SU-DHL-6 (cell line): Measurements from ENCODE around the gene FAM131B.
A peak's percentile ranks its signal among the peaks of the same experiment; 100 is the strongest.

Experiments
- H2AFZ ChIP-seq: fragments of 200-600 bp; sonication (generic); 2 replicates; pipeline ENCODE4 v1.6.1; 2014; ENCODE audit warnings: low read depth, mild to moderate bottlenecking, moderate library complexity, mixed read lengths, antibody characterized with exemption, low read length; ENCODE audit not compliant: severe bottlenecking
- H3F3A ChIP-seq: fragments of 200-600 bp; shearing (Covaris generic); 2 replicates; pipeline ENCODE4 v1.6.0; 2016; ENCODE audit warnings: antibody characterized with exemption, mild to moderate bottlenecking; ENCODE audit not compliant: insufficient read depth
- H3K27ac ChIP-seq: fragments of 200-600 bp; sonication (generic); 2 replicates; pipeline ENCODE4 v1.5.1; 2016; ENCODE audit warnings: low read depth, mild to moderate bottlenecking, low read length, moderate library complexity, mixed read lengths
- H3K27me3 ChIP-seq: fragments of 200-600 bp; sonication (generic), shearing (Covaris generic); 2 replicates; pipeline ENCODE4 v1.6.0; 2014; ENCODE audit warnings: mild to moderate bottlenecking, low read length
- H3K36me3 ChIP-seq: fragments of 200-600 bp; sonication (generic); 2 replicates; pipeline ENCODE4 v1.6.1; 2014; ENCODE audit warnings: mild to moderate bottlenecking, low read length, mixed read lengths
- H3K4me2 ChIP-seq: fragments of 300-600, 200-600 bp; shearing (Covaris generic), sonication (generic); 2 replicates; pipeline ENCODE4 v1.6.0; 2014; ENCODE audit warnings: low read length, low read depth, mild to moderate bottlenecking; ENCODE audit not compliant: poor library complexity, severe bottlenecking
- H3K4me3 ChIP-seq: fragments of 200-600 bp; sonication (generic); 2 replicates; pipeline ENCODE4 v1.5.1; 2014; ENCODE audit warnings: antibody characterized with exemption, low read length, mild to moderate bottlenecking, mixed read lengths; ENCODE audit not compliant: insufficient read depth, poor library complexity, severe bottlenecking
- H3K79me2 ChIP-seq: fragments of 200-600 bp; sonication (generic); 2 replicates; pipeline ENCODE4 v1.6.1; 2014; ENCODE audit warnings: mild to moderate bottlenecking, low read length, moderate library complexity; ENCODE audit not compliant: insufficient read depth
- H3K9ac ChIP-seq: fragments of 200-600 bp; sonication (generic); 2 replicates; pipeline ENCODE4 v1.7.0; 2014; ENCODE audit warnings: mild to moderate bottlenecking, low read length
- H3K9me2 ChIP-seq: fragments of 200-600 bp; sonication (generic); replicated peaks from 2 replicates; pipeline ENCODE4 v1.6.1; 2014; ENCODE audit warnings: low read length; ENCODE audit not compliant: insufficient read depth
- H3K9me3 ChIP-seq: fragments of 200-600 bp; sonication (generic); 2 replicates; pipeline ENCODE4 v1.6.1; 2014; ENCODE audit warnings: low read length, mixed read lengths; ENCODE audit not compliant: insufficient read depth
- H4K20me1 ChIP-seq: fragments of 200-600 bp; sonication (generic); 2 replicates; pipeline ENCODE4 v1.6.1; 2014; ENCODE audit warnings: low read depth, mild to moderate bottlenecking, antibody characterized with exemption, low read length, moderate library complexity, mixed read lengths
- EZH2phosphoT487 ChIP-seq: fragments of 200-600 bp; sonication (generic), shearing (Covaris generic); conservative IDR thresholded peaks from 2 replicates; pipeline ENCODE4 v1.6.1; 2018; ENCODE audit warnings: mild to moderate bottlenecking, antibody characterized with exemption, low read length, moderate library complexity, mixed read lengths
- TF ChIP-seq, protein P1 (sequence below): fragments of 200-600 bp; sonication (generic); IDR thresholded peaks from one replicate; pipeline ENCODE4 v1.5.1; 2017; ENCODE audit warnings: antibody characterized with exemption, mild to moderate bottlenecking, low read length, moderate library complexity; ENCODE audit not compliant: insufficient read depth, poor library complexity, severe bottlenecking

Gene FAM131B

DNA sequence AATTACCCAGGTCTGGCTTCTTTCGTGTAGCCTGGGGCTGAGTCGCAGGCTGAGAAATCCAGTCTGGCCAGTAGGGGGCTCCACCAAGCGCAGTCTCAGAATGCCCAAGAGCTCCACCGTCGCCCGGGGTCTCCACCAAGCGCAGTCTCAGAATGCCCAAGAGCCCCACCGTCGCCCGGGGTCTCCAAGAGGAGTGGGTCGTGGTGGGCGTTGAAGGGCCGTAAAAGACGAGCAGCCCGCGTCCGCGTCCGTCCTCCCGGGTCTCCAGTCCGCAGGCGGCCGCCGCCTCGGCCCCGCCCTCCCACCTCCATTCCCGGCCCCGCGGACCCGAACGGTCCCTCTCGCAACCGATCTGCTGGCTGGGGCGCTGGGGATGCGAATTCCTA, 17.7 kb upstream of the FAM131B start:
- Histone ChIP-seq H3F3A (no peaks in the 10 kb centered on the region), H2AFZ (peak overlapping the region; percentile 95), H4K20me1 (no peaks in the 10 kb centered on the region), H3K4me2 (peak overlapping the region; percentile 77), H3K79me2 (no peaks in the 10 kb centered on the region), H3K27ac (no peak overlapping the region), H3K27me3 (no peaks in the 10 kb centered on the region), H3K36me3 (no peaks in the 10 kb centered on the region), H3K9ac (peak overlapping the region; percentile 69), H3K4me3 (peak overlapping the region; percentile 65), H3K9me3 (no peaks in the 10 kb centered on the region), H3K9me2 (no peaks in the 10 kb centered on the region)
- no peak for TF ChIP-seq EZH2phosphoT487
- TF ChIP-seq, protein P1, sequence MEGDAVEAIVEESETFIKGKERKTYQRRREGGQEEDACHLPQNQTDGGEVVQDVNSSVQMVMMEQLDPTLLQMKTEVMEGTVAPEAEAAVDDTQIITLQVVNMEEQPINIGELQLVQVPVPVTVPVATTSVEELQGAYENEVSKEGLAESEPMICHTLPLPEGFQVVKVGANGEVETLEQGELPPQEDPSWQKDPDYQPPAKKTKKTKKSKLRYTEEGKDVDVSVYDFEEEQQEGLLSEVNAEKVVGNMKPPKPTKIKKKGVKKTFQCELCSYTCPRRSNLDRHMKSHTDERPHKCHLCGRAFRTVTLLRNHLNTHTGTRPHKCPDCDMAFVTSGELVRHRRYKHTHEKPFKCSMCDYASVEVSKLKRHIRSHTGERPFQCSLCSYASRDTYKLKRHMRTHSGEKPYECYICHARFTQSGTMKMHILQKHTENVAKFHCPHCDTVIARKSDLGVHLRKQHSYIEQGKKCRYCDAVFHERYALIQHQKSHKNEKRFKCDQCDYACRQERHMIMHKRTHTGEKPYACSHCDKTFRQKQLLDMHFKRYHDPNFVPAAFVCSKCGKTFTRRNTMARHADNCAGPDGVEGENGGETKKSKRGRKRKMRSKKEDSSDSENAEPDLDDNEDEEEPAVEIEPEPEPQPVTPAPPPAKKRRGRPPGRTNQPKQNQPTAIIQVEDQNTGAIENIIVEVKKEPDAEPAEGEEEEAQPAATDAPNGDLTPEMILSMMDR: peak; percentile 84

DNA sequence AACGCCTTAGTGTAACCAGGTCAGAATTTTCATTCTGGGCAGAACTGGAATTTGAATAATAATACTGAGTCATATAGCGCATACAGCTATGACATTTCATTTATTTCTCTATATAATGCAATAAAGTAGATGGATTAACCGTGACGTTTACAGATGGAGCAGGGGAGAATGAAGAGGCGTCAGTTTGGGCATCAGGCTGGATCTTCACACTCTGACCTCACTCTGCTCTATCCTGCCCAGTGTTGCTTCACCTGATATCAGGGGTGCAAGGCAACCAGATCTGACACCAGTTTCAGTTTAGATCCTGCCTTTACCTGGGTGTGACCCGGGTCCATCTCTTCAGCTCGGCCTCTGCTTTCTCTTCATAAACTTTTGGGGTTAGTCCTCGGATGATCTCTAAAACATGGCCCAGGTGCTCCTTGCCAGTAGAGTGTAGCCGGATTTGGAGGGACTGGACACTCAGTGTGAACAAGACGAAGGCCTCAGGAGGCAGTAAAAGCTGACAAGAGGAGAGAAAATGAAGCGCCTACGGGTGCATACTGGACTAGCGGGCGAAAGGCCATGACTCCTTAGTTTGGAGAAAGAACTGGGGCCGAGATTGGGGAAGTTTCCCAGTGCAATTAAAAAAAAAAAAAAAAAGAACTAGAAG, 17.2 kb upstream of the FAM131B start:
- no peaks in the 10 kb centered on the region for H4K20me1 ChIP-seq
- peak overlapping the region; percentile 95 for H2AFZ ChIP-seq
- H3K4me2 ChIP-seq: peak overlapping the region; percentile 77
- no peaks in the 10 kb centered on the region for H3K9me2 ChIP-seq
- H3F3A ChIP-seq: no peaks in the 10 kb centered on the region
- H3K36me3 ChIP-seq: no peaks in the 10 kb centered on the region
- TF ChIP-seq EZH2phosphoT487: no peak
- TF ChIP-seq, protein P1: no peak
- H3K9me3 ChIP-seq: no peaks in the 10 kb centered on the region
- H3K27me3 ChIP-seq: no peaks in the 10 kb centered on the region
- no peak overlapping the region for H3K27ac ChIP-seq
- no peaks in the 10 kb centered on the region for H3K79me2 ChIP-seq
- peak overlapping the region; percentile 69 for H3K9ac ChIP-seq
- peak overlapping the region; percentile 65 for H3K4me3 ChIP-seq

DNA sequence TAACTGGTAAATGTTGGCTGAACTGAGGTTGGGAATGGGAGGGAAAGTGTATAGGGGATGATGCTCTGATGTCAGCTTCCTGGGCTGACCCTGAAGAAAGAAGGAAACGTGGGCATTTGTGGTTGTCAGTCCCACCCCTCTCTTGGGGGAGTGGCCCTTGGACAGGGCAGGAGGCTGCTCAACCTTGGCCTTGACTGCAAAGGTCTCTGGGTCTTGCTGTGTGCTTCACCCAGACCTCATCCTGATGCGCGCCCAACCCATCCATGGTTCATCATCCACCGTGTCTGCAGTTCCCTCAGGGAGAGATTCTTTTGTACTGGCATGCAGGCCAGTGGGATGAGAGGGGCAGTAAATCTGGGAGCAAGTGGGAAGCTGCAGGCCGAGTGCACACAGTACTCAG, 13.9 kb upstream of the FAM131B start:
- Histone ChIP-seq H2AFZ (no peak overlapping the region), H3K27ac (no peak overlapping the region), H3K4me2 (no peak overlapping the region), H3K27me3 (no peaks in the 10 kb centered on the region), H3K36me3 (no peaks in the 10 kb centered on the region), H3F3A (no peaks in the 10 kb centered on the region), H3K4me3 (no peak overlapping the region), H3K9me2 (no peaks in the 10 kb centered on the region), H4K20me1 (no peaks in the 10 kb centered on the region), H3K9me3 (no peaks in the 10 kb centered on the region), H3K9ac (no peak overlapping the region), H3K79me2 (no peaks in the 10 kb centered on the region)
- TF ChIP-seq, protein P1: no peak
- TF ChIP-seq EZH2phosphoT487: no peak
